ENCODE measurements around the gene NUDT16L1. TPM values are rescaled to one million over a fixed set of nuclear protein-coding genes. Genes with fewer than 3 reads are reported as not detected.

Gene NUDT16L1
- total and polyA plus RNA-seq, 2 donors, result 17.0 to 38.4 TPM

- no peak overlapping the region for H3K27ac ChIP-seq (ENCODE audit: low read depth)
- no peak overlapping the region for H3K4me3 ChIP-seq (ENCODE audit: low read depth, low read length)
- no peaks in the 10 kb centered on the region for H3K4me1 ChIP-seq (ENCODE audit: insufficient read depth)
- 76% methylated on average over 19 of the region's 19 CpGs for WGBS
- DNase-seq (ENCODE audit: extremely low spot score), result no peak
- peaks cover 2% of the 10 kb centered on the region for H3K36me3 ChIP-seq (ENCODE audit: insufficient read depth)
Measured at GRCh38 chr16:4690946-4691665, 2.3 kb upstream of the NUDT16L1 start.

- no peak for DNase-seq (ENCODE audit: extremely low spot score)
- peaks cover 2% of the 10 kb centered on the region for H3K36me3 ChIP-seq (ENCODE audit: insufficient read depth)
- H3K27ac ChIP-seq (ENCODE audit: low read depth), result no peak overlapping the region
- no peaks in the 10 kb centered on the region for H3K4me1 ChIP-seq (ENCODE audit: insufficient read depth)
- 76% methylated on average over 20 of the region's 20 CpGs for WGBS
- H3K4me3 ChIP-seq (ENCODE audit: low read depth, low read length), result no peak overlapping the region
Measured at GRCh38 chr16:4691666-4692412, 1.5 kb upstream of the NUDT16L1 start.

- H3K27ac ChIP-seq (ENCODE audit: low read depth), result peak overlapping the region; percentile 48
- no peak for DNase-seq (ENCODE audit: extremely low spot score)
- H3K36me3 ChIP-seq (ENCODE audit: insufficient read depth), result peaks cover 2% of the 10 kb centered on the region
- no peaks in the 10 kb centered on the region for H3K4me1 ChIP-seq (ENCODE audit: insufficient read depth)
- WGBS, result 21% methylated on average over 31 of the region's 31 CpGs
- H3K4me3 ChIP-seq (ENCODE audit: low read depth, low read length), result peak overlapping the region; percentile 36
Measured at GRCh38 chr16:4692460-4693295, 684 bp upstream of the NUDT16L1 start.

GRCh38 chr16:4693956-4694641 lies 737 bp downstream of the NUDT16L1 start:
- WGBS, result under 1% methylated on average over 54 of the region's 54 CpGs
- Histone ChIP-seq H3K36me3 (ENCODE audit: insufficient read depth) (no peaks in the 10 kb centered on the region), H3K4me1 (ENCODE audit: insufficient read depth) (no peaks in the 10 kb centered on the region), H3K4me3 (ENCODE audit: low read depth, low read length) (peak overlapping the region; percentile 85), H3K27ac (ENCODE audit: low read depth) (peak overlapping the region; percentile 92)
- no peak for DNase-seq (ENCODE audit: extremely low spot score)

- Histone ChIP-seq H3K27ac (ENCODE audit: low read depth) (no peak overlapping the region), H3K4me3 (ENCODE audit: low read depth, low read length) (peak overlapping the region; percentile 85), H3K36me3 (ENCODE audit: insufficient read depth) (no peaks in the 10 kb centered on the region), H3K4me1 (ENCODE audit: insufficient read depth) (no peaks in the 10 kb centered on the region)
- DNase-seq (ENCODE audit: extremely low spot score), result no peak
- 45% methylated on average over 26 of the region's 26 CpGs for WGBS
Measured at GRCh38 chr16:4694642-4695451, 1.5 kb downstream of the NUDT16L1 start.

- WGBS, result 53% methylated on average over 12 of the region's 12 CpGs
- H3K4me3 ChIP-seq (ENCODE audit: low read depth, low read length), result no peak overlapping the region
- no peaks in the 10 kb centered on the region for H3K36me3 ChIP-seq (ENCODE audit: insufficient read depth)
- H3K4me1 ChIP-seq (ENCODE audit: insufficient read depth), result no peaks in the 10 kb centered on the region
- H3K27ac ChIP-seq (ENCODE audit: low read depth), result no peak overlapping the region
- no peak for DNase-seq (ENCODE audit: extremely low spot score)
Measured at GRCh38 chr16:4695473-4696171, 2.3 kb downstream of the NUDT16L1 start.

GRCh38 chr16:4696172-4696904 lies 3.0 kb downstream of the NUDT16L1 start:
- DNase-seq (ENCODE audit: extremely low spot score), result no peak
- Histone ChIP-seq H3K27ac (ENCODE audit: low read depth) (no peak overlapping the region), H3K4me3 (ENCODE audit: low read depth, low read length) (no peak overlapping the region), H3K36me3 (ENCODE audit: insufficient read depth) (no peaks in the 10 kb centered on the region), H3K4me1 (ENCODE audit: insufficient read depth) (no peaks in the 10 kb centered on the region)
- WGBS, result 57% methylated on average over 19 of the region's 19 CpGs

GRCh38 chr16:4696905-4697847 lies 3.8 kb downstream of the NUDT16L1 start:
- no peak overlapping the region for H3K4me3 ChIP-seq (ENCODE audit: low read depth, low read length)
- H3K36me3 ChIP-seq (ENCODE audit: insufficient read depth), result no peaks in the 10 kb centered on the region
- DNase-seq (ENCODE audit: extremely low spot score), result no peak
- no peaks in the 10 kb centered on the region for H3K4me1 ChIP-seq (ENCODE audit: insufficient read depth)
- WGBS, result 84% methylated on average over 33 of the region's 33 CpGs
- no peak overlapping the region for H3K27ac ChIP-seq (ENCODE audit: low read depth)

- no peak overlapping the region for H3K27ac ChIP-seq (ENCODE audit: low read depth)
- no peaks in the 10 kb centered on the region for H3K36me3 ChIP-seq (ENCODE audit: insufficient read depth)
- DNase-seq (ENCODE audit: extremely low spot score), result no peak
- WGBS, result 88% methylated on average over 9 of the region's 9 CpGs
- H3K4me3 ChIP-seq (ENCODE audit: low read depth, low read length), result no peak overlapping the region
- no peaks in the 10 kb centered on the region for H3K4me1 ChIP-seq (ENCODE audit: insufficient read depth)
Measured at GRCh38 chr16:4697848-4698291, 4.5 kb downstream of the NUDT16L1 start.

GRCh38 chr16:4698321-4699045 lies 5.1 kb downstream of the NUDT16L1 start:
- Histone ChIP-seq H3K36me3 (ENCODE audit: insufficient read depth) (no peaks in the 10 kb centered on the region), H3K27ac (ENCODE audit: low read depth) (no peak overlapping the region)

More at GRCh38 chr16:4698321-4699045, 5.1 kb downstream of the NUDT16L1 start:
- no peak overlapping the region for H3K4me3 ChIP-seq (ENCODE audit: low read depth, low read length)
- 94% methylated on average over 36 of the region's 36 CpGs for WGBS
- H3K4me1 ChIP-seq (ENCODE audit: insufficient read depth), result no peaks in the 10 kb centered on the region
- DNase-seq (ENCODE audit: extremely low spot score), result no peak
